ENCODE measurements around the gene HINT1. TPM values are rescaled to one million over a fixed set of nuclear protein-coding genes. Genes with fewer than 3 reads are reported as not detected.

The HINT1 gene
- total and polyA plus RNA-seq, 9 of the 15 experiments (the other 6 are each of a cell fraction or from before 2014, with no cell fraction given), result 296 to 1,027 (median 500) TPM

- TF ChIP-seq KDM4B (IDR thresholded peaks at IDR 0.05; ENCODE audit: borderline replicate concordance in 2 of 2, low read depth in 1 of 2), result peak in 1 of 2 experiments; percentile 30; a peak in 1 of 4 replicates
- peak; percentile 43; the same call in 1 of the 2 replicates for TF ChIP-seq USF1 (CRISPR knock-in tag; IDR thresholded peaks at IDR 0.05)
- peak; percentile 84 for TF ChIP-seq LCOR (CRISPR knock-in tag; IDR thresholded peaks at IDR 0.05)
- TF ChIP-seq ELK3 (CRISPR knock-in tag; IDR thresholded peaks at IDR 0.05), result no peak
- no peak for TF ChIP-seq PBX2 (CRISPR knock-in tag; IDR thresholded peaks at IDR 0.05; ENCODE audit: low read depth)
- 0 out of 2 replicates have a peak, but pooled peaks have one; percentile 6 for TF ChIP-seq PBX2 (tag; conservative IDR thresholded peaks at IDR 0.05; ENCODE audit: low read depth)
- TF ChIP-seq MCM5 (IDR thresholded peaks at IDR 0.05; ENCODE audit: low read depth), result no peak
- no peak for TF ChIP-seq GATA2 (CRISPR knock-in tag; IDR thresholded peaks at IDR 0.05)
- no peak for TF ChIP-seq MTA3 (IDR thresholded peaks at IDR 0.05; ENCODE audit: borderline replicate concordance)
- TF ChIP-seq ATF4 (CRISPR knock-in tag; IDR thresholded peaks at IDR 0.05), result no peak
- TF ChIP-seq ZBTB9 (CRISPR knock-in tag; IDR thresholded peaks at IDR 0.05), result no peak
- TF ChIP-seq ETV6 (IDR thresholded peaks at IDR 0.05; ENCODE audit: borderline replicate concordance in 1 of 2, low read depth in 2 of 2, low read length in 1 of 2), result no peak
- TF ChIP-seq ETV6 (CRISPR knock-in tag; IDR thresholded peaks at IDR 0.05; ENCODE audit: borderline replicate concordance), result no peak
- TF ChIP-seq ZNF445 (CRISPR knock-in tag; IDR thresholded peaks at IDR 0.05; ENCODE audit: low read depth), result no peak
- TF ChIP-seq XRCC5 (IDR thresholded peaks at IDR 0.05; ENCODE audit: low read depth, low read length), result no peak; the same call in 1 of the 2 replicates
- no peak for TF ChIP-seq HLTF (IDR thresholded peaks at IDR 0.05)
- no peak for TF ChIP-seq ZNF583 (CRISPR knock-in tag; IDR thresholded peaks at IDR 0.05)
- TF ChIP-seq ZNF23 (CRISPR knock-in tag; IDR thresholded peaks at IDR 0.05), result no peak
- TF ChIP-seq SMAD2 (IDR thresholded peaks at IDR 0.05; ENCODE audit: low read depth, low read length), result no peak
- no peak for TF ChIP-seq TSC22D4 (tag; IDR thresholded peaks at IDR 0.05)
Observed at GRCh38 chr5:131170540-131171275, 5.7 kb upstream of the HINT1 start, which contains the start of gene LYRM7 (continued).

Data from K562 (cell line).